ENCODE data around the gene CD244.

CD244 gene

DNA sequence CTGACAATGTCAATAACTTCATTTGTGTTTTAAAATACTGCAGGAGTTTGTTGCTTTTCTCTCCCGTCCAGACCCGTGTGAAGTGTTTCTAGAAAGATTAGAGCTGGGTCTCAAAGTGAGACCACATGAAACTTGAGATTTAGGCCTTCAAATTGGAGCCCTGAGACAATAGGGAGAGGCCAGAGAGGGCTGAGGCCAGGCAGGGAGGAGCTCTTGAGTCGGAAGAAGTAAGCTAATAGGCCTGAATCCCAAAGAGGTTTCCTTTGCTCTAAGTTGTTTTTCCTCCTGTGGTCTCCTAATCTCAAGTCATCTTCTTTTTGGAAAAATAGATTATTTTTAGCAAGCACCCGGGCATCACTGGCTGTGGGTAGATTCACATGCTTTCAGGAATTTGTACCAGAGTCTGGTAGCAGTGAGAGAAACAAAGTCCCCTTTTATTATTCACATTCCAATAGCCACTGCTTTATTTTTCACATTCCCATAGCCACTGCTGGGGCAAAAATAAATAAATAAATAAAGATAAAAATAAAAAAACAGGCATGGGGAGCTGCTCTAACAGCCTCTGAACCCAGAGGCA lies 25.6 kb downstream of the CD244 start:
- H3K4me3 ChIP-seq (replicated peaks; ENCODE audit: insufficient read depth, low read length) = no peak overlapping the region
- H3K27ac ChIP-seq (replicated peaks) = peak overlapping the region; percentile 54
- no peak for DNase-seq (ENCODE audit: low read depth in 1 of 2, low spot score in 1 of 2)
- H3K27me3 ChIP-seq (ENCODE audit: insufficient read depth, poor library complexity, severe bottlenecking) = no peaks in the 10 kb centered on the region
- TF ChIP-seq REST (IDR thresholded peaks at IDR 0.05; ENCODE audit: insufficient replicate concordance, low read depth) = no peak
- no peak for TF ChIP-seq SPI1 (IDR thresholded peaks at IDR 0.05; ENCODE audit: borderline replicate concordance, low read depth)
- TF ChIP-seq, protein P1, sequence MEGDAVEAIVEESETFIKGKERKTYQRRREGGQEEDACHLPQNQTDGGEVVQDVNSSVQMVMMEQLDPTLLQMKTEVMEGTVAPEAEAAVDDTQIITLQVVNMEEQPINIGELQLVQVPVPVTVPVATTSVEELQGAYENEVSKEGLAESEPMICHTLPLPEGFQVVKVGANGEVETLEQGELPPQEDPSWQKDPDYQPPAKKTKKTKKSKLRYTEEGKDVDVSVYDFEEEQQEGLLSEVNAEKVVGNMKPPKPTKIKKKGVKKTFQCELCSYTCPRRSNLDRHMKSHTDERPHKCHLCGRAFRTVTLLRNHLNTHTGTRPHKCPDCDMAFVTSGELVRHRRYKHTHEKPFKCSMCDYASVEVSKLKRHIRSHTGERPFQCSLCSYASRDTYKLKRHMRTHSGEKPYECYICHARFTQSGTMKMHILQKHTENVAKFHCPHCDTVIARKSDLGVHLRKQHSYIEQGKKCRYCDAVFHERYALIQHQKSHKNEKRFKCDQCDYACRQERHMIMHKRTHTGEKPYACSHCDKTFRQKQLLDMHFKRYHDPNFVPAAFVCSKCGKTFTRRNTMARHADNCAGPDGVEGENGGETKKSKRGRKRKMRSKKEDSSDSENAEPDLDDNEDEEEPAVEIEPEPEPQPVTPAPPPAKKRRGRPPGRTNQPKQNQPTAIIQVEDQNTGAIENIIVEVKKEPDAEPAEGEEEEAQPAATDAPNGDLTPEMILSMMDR (IDR thresholded peaks at IDR 0.05; ENCODE audit: insufficient read depth, low read length) = no peak
- no peak for TF ChIP-seq POLR2AphosphoS5 (IDR thresholded peaks at IDR 0.05; ENCODE audit: low read depth)
- TF ChIP-seq GABPA (IDR thresholded peaks at IDR 0.05; ENCODE audit: low read depth) = no peak

DNA sequence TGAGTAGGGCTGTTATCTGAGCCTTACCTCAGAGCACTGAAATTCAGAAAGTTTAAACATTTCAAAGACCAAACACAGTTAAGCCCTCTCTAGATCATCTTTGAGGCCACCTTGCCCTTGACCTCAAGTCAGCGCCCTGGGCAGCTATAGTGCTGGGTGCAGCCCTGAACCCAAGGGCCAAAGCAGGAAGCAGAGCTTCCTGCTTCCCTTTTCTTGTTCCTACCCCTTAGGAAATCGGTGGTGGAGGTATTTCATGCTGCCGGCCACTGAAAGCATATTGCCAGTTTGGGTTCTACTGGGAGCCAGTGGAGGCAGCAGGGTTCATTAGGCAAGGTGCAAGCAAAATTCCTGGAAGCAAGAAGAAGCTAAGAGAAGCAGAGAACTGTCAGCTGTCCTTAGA lies 26.1 kb downstream of the CD244 start:
- Histone ChIP-seq H3K27ac (replicated peaks) (peak overlapping the region; percentile 54), H3K4me3 (replicated peaks; ENCODE audit: insufficient read depth, low read length) (no peak overlapping the region), H3K27me3 (ENCODE audit: insufficient read depth, poor library complexity, severe bottlenecking) (no peaks in the 10 kb centered on the region)
- TF ChIP-seq SPI1 (IDR thresholded peaks at IDR 0.05; ENCODE audit: borderline replicate concordance, low read depth) (no peak), GABPA (IDR thresholded peaks at IDR 0.05; ENCODE audit: low read depth) (no peak), REST (IDR thresholded peaks at IDR 0.05; ENCODE audit: insufficient replicate concordance, low read depth) (no peak), POLR2AphosphoS5 (IDR thresholded peaks at IDR 0.05; ENCODE audit: low read depth) (no peak)
- TF ChIP-seq, protein P1 (IDR thresholded peaks at IDR 0.05; ENCODE audit: insufficient read depth, low read length) = no peak
- DNase-seq (ENCODE audit: low read depth in 1 of 2, low spot score in 1 of 2) = peak in 1 of 2 experiments; percentile 67

DNA sequence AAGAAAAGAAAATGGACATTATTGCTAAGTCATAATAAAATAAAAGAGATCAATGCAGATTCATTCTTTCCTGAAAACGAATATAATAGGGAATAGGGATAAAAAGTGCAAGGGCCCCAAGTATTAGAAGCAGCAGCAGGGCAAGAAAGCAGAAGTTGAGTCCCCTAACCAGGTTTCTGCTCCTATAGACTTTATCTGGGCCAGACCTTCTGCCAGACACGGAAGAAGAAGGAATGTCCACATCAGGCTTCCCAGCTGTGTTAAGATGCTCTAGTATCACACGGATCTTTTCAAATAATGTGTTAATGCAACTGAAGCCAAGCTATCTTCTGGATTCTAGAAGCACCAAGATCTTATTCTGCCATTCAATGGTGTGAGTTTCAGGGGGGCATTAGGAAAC lies 26.9 kb downstream of the CD244 start:
- TF ChIP-seq SPI1 (IDR thresholded peaks at IDR 0.05; ENCODE audit: borderline replicate concordance, low read depth) = peak; percentile 19; the same call in 1 of the 2 replicates
- TF ChIP-seq, protein P1 (IDR thresholded peaks at IDR 0.05; ENCODE audit: insufficient read depth, low read length) = no peak
- Histone ChIP-seq H3K27ac (replicated peaks) (no peak overlapping the region), H3K27me3 (ENCODE audit: insufficient read depth, poor library complexity, severe bottlenecking) (no peaks in the 10 kb centered on the region), H3K4me3 (replicated peaks; ENCODE audit: insufficient read depth, low read length) (no peak overlapping the region)
- peak in 1 of 2 experiments; percentile 43 for DNase-seq (ENCODE audit: low read depth in 1 of 2, low spot score in 1 of 2)
